IPS DF 4.7 (cell line): ENCODE data around the gene RASL12.

Source experiments
- DNase-seq: peaks from one replicate; pipeline ENCODE4 v3.0.0-alpha.2; 2013; ENCODE audit warnings: low spot score; ENCODE audit errors: extremely low read depth

The RASL12 gene

GRCh38 chr15:65092911-65093792 is 25.4 kb upstream of the RASL12 start:
- DNase-seq: no peak

GRCh38 chr15:65091946-65092770 is 24.4 kb upstream of the RASL12 start:
- DNase-seq: no peak

GRCh38 chr15:65089206-65089824 is 21.5 kb upstream of the RASL12 start:
- DNase-seq: no peak

- no peak for DNase-seq
Observed at GRCh38 chr15:65088643-65089021, 20.8 kb upstream of the RASL12 start.

GRCh38 chr15:65087873-65088642 is 20.3 kb upstream of the RASL12 start:
- no peak for DNase-seq

GRCh38 chr15:65087411-65087810 is 19.6 kb upstream of the RASL12 start:
- no peak for DNase-seq

GRCh38 chr15:65086680-65087111 is 18.9 kb upstream of the RASL12 start:
- DNase-seq: no peak

- no peak for DNase-seq
Observed at GRCh38 chr15:65085990-65086679, 18.3 kb upstream of the RASL12 start.

GRCh38 chr15:65085207-65085753 is 17.5 kb upstream of the RASL12 start:
- no peak for DNase-seq

GRCh38 chr15:65084500-65085206 is 16.9 kb upstream of the RASL12 start:
- DNase-seq: no peak

- DNase-seq: no peak
Observed at GRCh38 chr15:65083262-65083701, 15.5 kb upstream of the RASL12 start.

GRCh38 chr15:65082303-65082953 is 14.6 kb upstream of the RASL12 start:
- DNase-seq: no peak

GRCh38 chr15:65081758-65082157 is 14.0 kb upstream of the RASL12 start:
- no peak for DNase-seq

GRCh38 chr15:65081270-65081669 is 13.5 kb upstream of the RASL12 start:
- no peak for DNase-seq

GRCh38 chr15:65079580-65079979 is 11.8 kb upstream of the RASL12 start:
- DNase-seq: no peak

- DNase-seq: no peak
Observed at GRCh38 chr15:65077981-65078352, 10.2 kb upstream of the RASL12 start.

GRCh38 chr15:65077291-65077980 is 9.6 kb upstream of the RASL12 start:
- DNase-seq: no peak

GRCh38 chr15:65076486-65077290 is 8.9 kb upstream of the RASL12 start, which contains the start of gene KBTBD13:
TSS of gene KBTBD13 (plus strand) at chr15:65076746. CDS start at chr15:65076816, 70 bp downstream.
- DNase-seq: no peak
